B cell (primary cell): ENCODE results near the gene ZFC3H1. TPM values are rescaled to one million over a fixed set of nuclear protein-coding genes. Genes with fewer than 3 reads are reported as not detected.
A peak's percentile ranks its signal among the peaks of the same experiment; 100 is the strongest.

Source experiments
- ATAC-seq: fragments of 200-7000 bp; cut with Tn5 transposase; one replicate; pipeline ENCODE4 v1.10.0; 2021; ENCODE audit warnings: low read depth, mild to moderate bottlenecking, moderate number of reproducible peaks, moderate library complexity
- CTCF ChIA-PET: fragments of 350-600 bp; sonication (Branson Sonifier 250); formaldehyde crosslinking; loops from one replicate; lab custom pipeline; 2021; ENCODE audit warnings: antibody characterized with exemption, inconsistent platforms; lab: Charles Lee
- POLR2A ChIA-PET: fragments of 350-600 bp; sonication (Branson Sonifier 250); formaldehyde crosslinking; loops from one replicate; lab custom pipeline; 2021; ENCODE audit warnings: antibody characterized with exemption; lab: Charles Lee
- DNase-seq: peaks from one replicate; pipeline ENCODE4 v3.0.0; 2013
- H2AFZ ChIP-seq: 2 replicates; pipeline ENCODE4 v1.6.1; 2012; ENCODE audit warnings: mild to moderate bottlenecking, low read depth, low read length; ENCODE audit not compliant: insufficient read depth, poor library complexity, severe bottlenecking
- H3K27ac ChIP-seq, 2 donors: 1 replicate in 1 of 2; 2 replicates in 1 of 2; pipeline ENCODE4 v1.5.1; 2012 to 2013; ENCODE audit warnings: low read length in 2 of 2, mild to moderate bottlenecking in 2 of 2, moderate library complexity in 1 of 2
- H3K27me3 ChIP-seq, 4 experiments: fragments of 200-600 bp in 1 of 4; sonication (generic) in 1 of 4; replicated peaks in 1 of 4; 1 replicate in 2 of 4; 2 replicates in 2 of 4; pipeline versions ENCODE4 v1.6.1 to v1.7.0; 2013 to 2016; ENCODE audit warnings: low read length in 3 of 4, mild to moderate bottlenecking in 2 of 4, mixed read lengths in 1 of 4, moderate library complexity in 1 of 4; ENCODE audit not compliant: insufficient read depth in 4 of 4, control insufficient read depth in 3 of 4; ENCODE audit errors: control extremely low read depth in 1 of 4
- H3K36me3 ChIP-seq, 2 experiments: replicated peaks in 1 of 2; 1 replicate in 1 of 2; 2 replicates in 1 of 2; pipeline versions ENCODE4 v1.6.1 to v1.7.1; 2013; ENCODE audit warnings: low read length in 1 of 2; ENCODE audit not compliant: insufficient read depth in 2 of 2, control insufficient read depth in 1 of 2; ENCODE audit errors: control extremely low read depth in 1 of 2, extremely low read depth in 1 of 2
- H3K4me1 ChIP-seq, 2 donors: fragments of 200-600 bp in 1 of 2; sonication (generic) in 1 of 2; 1 replicate in 1 of 2; 2 replicates in 1 of 2; pipeline versions ENCODE4 v1.5.1 to v1.6.1; 2013 to 2017; ENCODE audit warnings: low read length in 2 of 2; ENCODE audit not compliant: control insufficient read depth in 2 of 2, insufficient read depth in 2 of 2
- H3K4me2 ChIP-seq: replicated peaks from 2 replicates; pipeline ENCODE3; 2012; ENCODE audit warnings: mild to moderate bottlenecking, low read depth, low read length; ENCODE audit not compliant: poor library complexity, severe bottlenecking
- H3K4me3 ChIP-seq, 5 experiments: fragments of 200-600 bp in 1 of 5; sonication (generic) in 1 of 5; 1 replicate in 3 of 5; 2 replicates in 2 of 5; pipeline versions ENCODE4 v1.5.1 to v1.7.0; 2011 to 2016; ENCODE audit warnings: low read length in 4 of 5, mild to moderate bottlenecking in 4 of 5, low read depth in 2 of 5, control low read depth in 1 of 5, moderate library complexity in 1 of 5; ENCODE audit not compliant: insufficient read depth in 1 of 5; ENCODE audit errors: control extremely low read depth in 1 of 5, extremely low read depth in 1 of 5
- H3K79me2 ChIP-seq: fragments of 200-600 bp; sonication (generic); one replicate; pipeline ENCODE4 v1.6.0; 2016; ENCODE audit warnings: low read length; ENCODE audit not compliant: control insufficient read depth, insufficient read depth
- H3K9ac ChIP-seq: fragments of 200-600 bp; sonication (generic); 2 replicates; pipeline ENCODE4 v1.6.1; 2017; ENCODE audit warnings: mild to moderate bottlenecking, low read length, moderate library complexity
- H3K9me3 ChIP-seq, 3 donors: one replicate each; pipeline versions ENCODE4 v1.6.1 to v1.7.1; 2013; ENCODE audit warnings: low read length in 2 of 3; ENCODE audit not compliant: control insufficient read depth in 2 of 3, insufficient read depth in 1 of 3; ENCODE audit errors: control extremely low read depth in 1 of 3
- H4K20me1 ChIP-seq: 2 replicates; pipeline ENCODE4 v1.6.0; 2012; ENCODE audit warnings: mild to moderate bottlenecking, low read length; ENCODE audit not compliant: insufficient read depth, control insufficient read depth, poor library complexity, severe bottlenecking
- H3K27ac Mint-ChIP-seq: one replicate; pipeline ENCODE4 v1.8.0; 2021; ENCODE audit warnings: mixed read lengths
- H3K27me3 Mint-ChIP-seq: one replicate; pipeline ENCODE4 v1.8.0; 2021; ENCODE audit warnings: mixed read lengths
- H3K4me1 Mint-ChIP-seq: one replicate; pipeline ENCODE4 v1.8.0; 2021; ENCODE audit warnings: mixed read lengths
- H3K4me3 Mint-ChIP-seq: one replicate; pipeline ENCODE4 v1.8.0; 2021; ENCODE audit warnings: mixed read lengths
- H3K9me3 Mint-ChIP-seq: one replicate; pipeline ENCODE4 v1.8.0; 2022; ENCODE audit warnings: mixed read lengths; ENCODE audit not compliant: insufficient read depth
- EZH2 ChIP-seq: IDR thresholded peaks from 2 replicates; pipeline ENCODE4 v1.6.1; 2012; ENCODE audit warnings: borderline replicate concordance, low read depth, mild to moderate bottlenecking, moderate library complexity, low read length; ENCODE audit not compliant: insufficient read depth, poor library complexity, severe bottlenecking
- WGBS: methylation state at CpG from one replicate; pipeline ENCODE4 v1.1.5; 2013; ENCODE audit warnings: missing lambda C conversion rate; ENCODE audit not compliant: insufficient coverage; 5-methylcytosine and 5-hydroxymethylcytosine counted together
- intact Hi-C: fragments of 100-400 bp; cut with micrococcal nuclease; formaldehyde crosslinking; loops from one replicate; pipeline ENCODE4 v1.10.0; 2022
- polyA plus RNA-seq: library from polyadenylated mRNA; depleted of rRNA; stranded (reverse); fragments of >200 nt; gene quantifications from 2 replicates; pipeline ENCODE4 v1.2.3, GENCODE V29; 2012
- total RNA-seq, 2 donors: library from RNA; stranded (reverse); fragments of 120-200 nt in 1 of 2; gene quantifications; 1 replicate in 1 of 2; 2 replicates in 1 of 2; pipeline versions ENCODE4 v1.2.3 to v1.2.4, GENCODE V29; 2013 to 2022
- TF ChIP-seq, protein P1 (sequence below): fragments of 200-600 bp; IDR thresholded peaks from one replicate; pipeline ENCODE4 v1.8.0; 2022; ENCODE audit warnings: antibody characterized with exemption, mild to moderate bottlenecking

Gene ZFC3H1
- total and polyA plus RNA-seq, 2 donors (not counting 1 experiment from before 2014, with no cell fraction given) = 55.9 to 141 TPM

DNA sequence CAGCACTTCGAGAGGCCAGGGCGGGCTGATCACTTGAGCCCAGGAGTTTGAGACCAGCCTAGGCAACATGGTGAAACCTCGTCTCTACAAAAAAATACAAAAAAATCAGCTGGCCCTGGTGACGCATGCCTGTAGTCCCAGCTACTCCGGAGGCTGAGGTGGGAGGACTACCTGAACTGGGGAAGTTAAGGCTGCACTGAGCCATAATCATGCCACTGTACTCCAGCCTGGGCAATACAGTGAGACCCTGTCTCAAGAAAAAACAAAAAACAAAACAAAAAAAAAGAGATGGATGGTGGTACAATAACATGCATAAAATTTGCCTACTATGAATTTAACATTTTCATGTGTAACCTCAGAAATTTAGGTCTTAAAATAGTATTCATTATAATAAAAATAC is 2.6 kb upstream of the ZFC3H1 start:
- Histone ChIP-seq H3K79me2 (peaks cover 73% of the 10 kb centered on the region), H3K4me1 (peaks cover 23 to 28% of the 10 kb centered on the region in 2 donors), H3K27ac (peak overlapping the region in 1 of 2 donors; percentile 97), H3K4me3 (no peak overlapping the region), H3K4me2 (no peak overlapping the region), H3K9ac (no peak overlapping the region), H3K27me3 (no peaks in the 10 kb centered on the region), H4K20me1 (peaks cover 22% of the 10 kb centered on the region), H3K36me3 (no peaks in the 10 kb centered on the region), H2AFZ (no peak overlapping the region), H3K9me3 (no peaks in the 10 kb centered on the region)
- no peak for TF ChIP-seq EZH2
- TF ChIP-seq, protein P1, sequence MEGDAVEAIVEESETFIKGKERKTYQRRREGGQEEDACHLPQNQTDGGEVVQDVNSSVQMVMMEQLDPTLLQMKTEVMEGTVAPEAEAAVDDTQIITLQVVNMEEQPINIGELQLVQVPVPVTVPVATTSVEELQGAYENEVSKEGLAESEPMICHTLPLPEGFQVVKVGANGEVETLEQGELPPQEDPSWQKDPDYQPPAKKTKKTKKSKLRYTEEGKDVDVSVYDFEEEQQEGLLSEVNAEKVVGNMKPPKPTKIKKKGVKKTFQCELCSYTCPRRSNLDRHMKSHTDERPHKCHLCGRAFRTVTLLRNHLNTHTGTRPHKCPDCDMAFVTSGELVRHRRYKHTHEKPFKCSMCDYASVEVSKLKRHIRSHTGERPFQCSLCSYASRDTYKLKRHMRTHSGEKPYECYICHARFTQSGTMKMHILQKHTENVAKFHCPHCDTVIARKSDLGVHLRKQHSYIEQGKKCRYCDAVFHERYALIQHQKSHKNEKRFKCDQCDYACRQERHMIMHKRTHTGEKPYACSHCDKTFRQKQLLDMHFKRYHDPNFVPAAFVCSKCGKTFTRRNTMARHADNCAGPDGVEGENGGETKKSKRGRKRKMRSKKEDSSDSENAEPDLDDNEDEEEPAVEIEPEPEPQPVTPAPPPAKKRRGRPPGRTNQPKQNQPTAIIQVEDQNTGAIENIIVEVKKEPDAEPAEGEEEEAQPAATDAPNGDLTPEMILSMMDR = no peak
- WGBS = 100% methylated on average over 2 of the region's 5 CpGs
- ATAC-seq = no peak
- no peaks in the 10 kb centered on the region for H3K27me3 Mint-ChIP-seq
- CTCF ChIA-PET = interaction anchor here (1.0 to 11.6 kb wide), 3 partner anchors 18 to 82 kb away, joined by 3 to 116 read pairs (median 5); no protein-coding TSS in a partner anchor
- no peak for DNase-seq
- H3K9me3 Mint-ChIP-seq = no peaks in the 10 kb centered on the region
- H3K4me3 Mint-ChIP-seq = no peak overlapping the region
- H3K27ac Mint-ChIP-seq = no peak overlapping the region
- intact Hi-C loops = loop anchor here (10.0 kb wide), 1 partner anchor 179 kb away; no protein-coding TSS in a partner anchor
- H3K4me1 Mint-ChIP-seq = peaks cover 43% of the 10 kb centered on the region
- POLR2A ChIA-PET = no interaction called here

DNA sequence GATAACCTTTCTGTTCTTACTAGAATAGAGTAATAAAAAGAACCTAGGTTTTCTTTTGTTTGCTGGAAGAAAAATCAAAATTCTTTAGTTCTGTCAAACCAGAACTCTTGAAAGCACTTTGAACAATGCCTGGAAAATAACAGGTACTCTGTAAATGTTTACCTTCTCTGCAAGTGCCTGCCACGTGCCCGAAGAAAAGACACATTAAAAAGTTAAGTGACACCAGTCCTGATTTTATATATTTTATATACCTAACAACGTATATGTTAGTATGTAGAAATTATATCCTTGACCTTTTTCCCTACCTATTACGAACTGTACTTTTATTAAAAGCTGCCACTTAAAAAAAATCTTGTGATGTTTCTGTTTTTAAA is 1.4 kb upstream of the ZFC3H1 start:
- Histone ChIP-seq H3K9ac (peak overlapping the region; percentile 83), H3K4me1 (peaks cover 28% of the 10 kb centered on the region in 2 donors), H4K20me1 (peaks cover 26% of the 10 kb centered on the region), H3K79me2 (peaks cover 76% of the 10 kb centered on the region), H2AFZ (peak overlapping the region; percentile 79), H3K4me2 (peak overlapping the region; percentile 73), H3K27me3 (no peaks in the 10 kb centered on the region), H3K27ac (peak overlapping the region; percentile 82 to 97), H3K9me3 (no peaks in the 10 kb centered on the region), H3K4me3 (peak overlapping the region; percentile 82 to 97 (median 88)), H3K36me3 (peaks cover 0 to 4% of the 10 kb centered on the region in 2 experiments)
- intact Hi-C loops = loop anchor here (10.0 kb wide), 1 partner anchor 180 kb away; no protein-coding TSS in a partner anchor
- WGBS = no CpG with 5 or more reads among the region's 4 CpGs
- ChIA-PET CTCF (interaction anchor here (2.9 to 11.6 kb wide), 4 partner anchors 21 to 83 kb away, joined by 13 to 116 read pairs (median 36); partner anchors contain the start of gene TMEM19), POLR2A (interaction anchor here (2.7 kb wide), 1 partner anchor 21 kb away, joined by 95 read pairs; the partner anchor contains the start of gene TMEM19)
- DNase-seq (no peak), ATAC-seq (no peak)
- no peaks in the 10 kb centered on the region for H3K9me3 Mint-ChIP-seq
- H3K4me1 Mint-ChIP-seq = peaks cover 47% of the 10 kb centered on the region
- TF ChIP-seq, protein P1 = no peak
- no peak for TF ChIP-seq EZH2
- peak overlapping the region; percentile 96 for H3K4me3 Mint-ChIP-seq
- H3K27me3 Mint-ChIP-seq = no peaks in the 10 kb centered on the region
- peak overlapping the region; percentile 100 for H3K27ac Mint-ChIP-seq
